SIG-M5 treated with dmso at 0.1 percent for 504 hours (cell line): Measurements from ENCODE around the gene ADGB.

ENCODE experiments used
- DNase-seq: peaks from one replicate; lab custom pipeline; 2025; ENCODE audit not compliant: unreplicated experiment; lab: John Stamatoyannopoulos, UW

Gene ADGB

DNA sequence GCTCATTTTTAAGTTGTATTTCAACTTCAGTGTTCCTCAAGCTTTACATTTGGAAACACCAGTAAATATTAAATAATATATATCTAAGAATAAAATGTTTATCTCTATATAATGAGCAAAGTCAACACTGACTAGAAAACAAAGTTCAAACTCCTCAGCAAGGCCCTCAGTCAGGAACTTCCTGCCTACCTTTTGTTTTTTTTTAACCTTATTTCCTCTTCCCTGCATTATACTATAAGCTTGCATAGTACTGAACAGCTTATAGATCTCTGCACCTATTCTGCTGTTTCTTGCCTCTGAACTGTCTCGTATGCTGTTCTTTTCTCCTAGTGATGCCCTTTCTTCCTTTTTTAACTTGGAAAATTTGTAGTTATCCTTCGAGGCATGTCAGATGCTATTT, 29.6 kb downstream of the ADGB start:
- DNase-seq: no peak

DNA sequence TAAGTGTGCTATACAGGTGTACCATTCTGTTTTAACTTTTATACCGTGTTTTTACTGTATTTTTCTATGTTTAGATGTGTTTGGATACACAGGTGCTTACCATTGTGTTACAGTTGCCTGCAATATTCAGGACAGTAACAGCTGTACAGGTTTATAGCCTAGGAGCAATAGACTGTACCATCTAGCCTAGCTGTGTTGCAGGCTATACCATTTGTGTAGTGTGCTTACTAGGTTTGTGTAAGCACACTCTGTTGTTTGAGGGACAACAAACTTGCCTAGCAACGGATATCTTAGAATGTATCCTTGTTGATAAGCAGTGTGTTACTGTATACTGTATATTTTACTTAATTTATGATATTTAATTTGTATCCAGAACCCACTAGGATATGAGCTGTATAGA, 35.2 kb downstream of the ADGB start:
- no peak for DNase-seq

GRCh38 chr6:146635165-146635564, 36.4 kb downstream of the ADGB start:
- DNase-seq: no peak

DNA sequence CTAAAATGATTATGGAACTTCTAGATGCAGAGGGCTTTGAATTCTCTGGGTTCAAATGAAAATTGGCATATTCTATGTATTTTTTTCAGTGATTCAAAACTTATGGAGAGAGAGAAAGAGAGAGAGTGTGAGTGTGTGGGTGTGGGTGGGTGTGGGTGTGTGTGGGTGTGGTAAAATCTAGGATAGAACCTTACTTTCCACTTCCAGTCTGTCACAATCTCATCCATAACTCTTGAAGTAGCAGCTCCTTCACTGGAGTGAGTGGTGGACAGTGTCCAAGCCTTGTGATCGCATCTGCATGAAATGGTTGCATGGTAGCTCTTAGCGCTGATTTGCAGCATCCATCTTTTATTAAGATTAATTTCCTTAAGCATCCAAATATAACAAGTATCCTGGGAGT, 37.7 kb downstream of the ADGB start:
- DNase-seq: no peak

DNA sequence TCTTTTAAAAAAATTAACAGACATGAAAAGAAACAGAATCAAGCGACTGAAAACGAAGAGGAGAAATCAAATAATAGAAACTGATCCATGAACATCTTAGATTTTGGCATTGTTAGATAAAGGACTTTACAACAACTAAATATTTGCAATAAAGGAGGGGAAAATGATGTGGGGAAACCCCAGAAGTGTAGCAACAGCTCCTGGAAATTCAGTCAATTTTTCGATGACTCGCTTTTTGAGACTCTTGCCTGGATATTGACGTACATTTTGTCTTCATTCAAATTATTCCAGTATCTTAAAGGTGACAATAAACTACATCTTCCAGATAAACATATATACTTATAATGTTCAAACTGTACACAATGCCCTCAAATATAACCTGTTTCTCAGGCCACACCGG, 44.1 kb downstream of the ADGB start:
- no peak for DNase-seq

GRCh38 chr6:146650799-146651481, 52.2 kb downstream of the ADGB start:
- DNase-seq: no peak

DNA sequence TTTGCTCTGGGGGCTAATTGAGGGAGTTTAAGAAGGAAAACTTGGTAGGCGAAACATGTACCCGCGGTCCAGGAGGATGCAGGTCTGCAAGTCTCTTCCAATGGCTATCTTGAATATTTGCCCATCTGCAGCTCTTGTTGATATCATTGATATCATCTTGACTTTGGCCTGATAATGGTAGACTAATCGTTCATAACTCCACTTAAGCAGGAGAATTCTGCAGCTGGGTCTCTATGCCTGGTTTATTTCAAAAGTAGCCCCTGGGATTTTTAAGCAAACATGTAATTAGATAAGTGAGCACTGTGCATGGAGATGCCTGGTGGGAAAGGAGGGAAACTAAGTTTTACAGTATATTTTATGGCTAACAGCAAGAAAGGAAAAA, 52.7 kb downstream of the ADGB start:
- DNase-seq: no peak

GRCh38 chr6:146657432-146657831, 58.7 kb downstream of the ADGB start:
- DNase-seq: no peak

- no peak for DNase-seq
Observed at GRCh38 chr6:146664871-146665360, 66.1 kb downstream of the ADGB start.

DNA sequence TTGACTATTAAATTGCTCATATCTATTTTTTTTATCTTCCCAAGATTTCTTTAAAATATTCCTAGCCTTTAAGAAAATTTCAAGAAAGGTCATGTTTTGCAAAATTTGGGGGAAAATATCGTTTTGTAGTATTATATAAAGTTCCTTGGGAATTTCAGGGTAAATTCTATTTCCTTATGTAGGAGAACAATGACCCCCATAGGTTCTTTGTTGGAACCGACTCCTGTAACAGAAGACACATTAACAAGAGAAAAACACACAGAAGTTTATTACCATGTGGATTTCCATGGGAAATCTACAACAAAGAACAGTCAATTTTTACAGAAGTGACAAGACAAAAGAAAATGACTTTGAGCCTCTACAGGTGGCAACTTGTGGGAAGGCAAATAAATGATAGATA, 68.1 kb downstream of the ADGB start:
- no peak for DNase-seq

DNA sequence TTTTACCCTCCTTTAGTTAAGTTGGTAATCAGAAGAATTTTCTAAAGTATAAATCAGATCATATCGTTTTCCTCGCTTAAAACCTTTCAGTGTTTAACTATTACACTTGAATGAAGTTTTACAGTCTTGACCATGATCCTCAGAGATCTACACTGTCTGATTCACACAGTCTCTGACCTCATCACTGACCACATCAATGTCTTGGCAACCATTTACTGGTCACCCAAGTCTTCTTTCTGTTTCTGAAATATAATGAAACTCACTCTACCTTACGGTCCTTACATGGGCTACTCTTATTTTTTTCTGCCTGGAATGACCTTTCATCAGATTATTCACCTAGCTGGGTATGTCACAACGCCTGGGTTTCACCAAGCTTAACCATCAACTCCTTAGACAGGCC, 71.4 kb downstream of the ADGB start:
- DNase-seq: no peak

- DNase-seq: no peak
Observed at GRCh38 chr6:146673069-146673468, 74.3 kb downstream of the ADGB start.

DNA sequence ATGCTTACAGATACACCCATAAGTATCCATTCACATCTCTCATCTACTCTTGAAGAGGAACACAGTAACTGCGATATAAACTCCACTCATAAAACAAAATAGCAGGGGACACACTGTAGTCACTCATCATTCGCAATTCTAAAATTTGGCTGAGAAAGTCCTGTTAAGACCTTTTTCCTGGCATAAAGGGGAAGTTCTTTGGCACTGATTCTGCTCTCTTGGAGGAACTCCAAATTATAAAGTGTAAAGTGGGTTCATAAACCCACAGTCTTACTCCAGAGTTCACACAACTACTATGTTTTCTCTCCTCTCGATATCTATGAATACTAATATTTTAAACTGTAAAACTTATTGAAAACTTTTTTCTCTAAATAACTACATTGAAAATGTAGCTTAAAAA, 80.6 kb downstream of the ADGB start:
- DNase-seq: no peak

DNA sequence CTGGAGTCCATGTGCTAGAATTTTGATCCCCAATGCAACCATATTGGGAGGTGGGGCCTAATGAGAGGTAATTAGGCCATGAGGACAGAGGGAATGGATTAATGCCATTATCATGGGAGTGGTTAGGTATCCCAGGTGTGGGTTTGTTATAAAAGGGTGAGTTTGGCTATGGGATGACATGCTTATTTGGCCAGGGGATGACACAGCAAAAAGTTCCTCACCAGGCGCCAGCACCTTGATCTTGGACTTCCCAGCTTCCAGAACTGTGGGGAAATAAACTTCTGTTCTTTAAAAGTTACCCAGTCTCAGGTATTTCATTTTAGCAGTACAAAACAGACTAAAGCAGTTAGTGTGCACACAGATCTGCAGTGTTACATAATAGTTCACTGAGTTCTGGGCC, 84.1 kb downstream of the ADGB start:
- no peak for DNase-seq

GRCh38 chr6:146689806-146690205, 91.0 kb downstream of the ADGB start:
- no peak for DNase-seq

- no peak for DNase-seq
Observed at GRCh38 chr6:146693342-146693741, 94.6 kb downstream of the ADGB start.

GRCh38 chr6:146697921-146698320, 99.1 kb downstream of the ADGB start:
- DNase-seq: no peak

DNA sequence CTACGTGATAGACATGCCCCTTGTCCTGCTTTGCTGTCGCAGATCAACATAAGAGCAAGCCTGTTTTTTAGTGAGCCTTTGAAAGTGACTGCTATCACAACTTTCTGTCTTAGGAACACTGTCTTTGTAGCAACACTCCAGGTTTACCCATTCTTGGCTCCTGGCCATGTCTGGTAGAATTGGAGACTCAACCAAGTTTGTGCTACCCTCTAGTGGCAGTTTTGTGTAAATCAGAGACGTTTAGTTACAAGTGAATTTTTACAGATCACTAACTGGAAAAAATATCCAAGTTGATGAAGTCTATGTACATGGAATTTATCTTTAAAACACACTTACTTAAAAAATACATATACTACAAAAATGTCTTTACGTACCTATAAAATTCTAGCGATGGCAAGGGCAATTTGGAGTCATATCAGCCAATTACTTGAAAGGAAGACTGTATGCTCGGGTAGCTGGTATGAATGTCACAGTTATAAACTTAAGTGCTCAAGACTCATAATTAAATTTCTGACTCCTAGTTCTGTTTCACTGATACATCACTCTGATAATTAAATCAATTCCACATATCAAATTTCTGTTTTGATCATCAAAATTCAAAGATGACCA, 101.4 kb downstream of the ADGB start:
- DNase-seq: peak; percentile 54

DNA sequence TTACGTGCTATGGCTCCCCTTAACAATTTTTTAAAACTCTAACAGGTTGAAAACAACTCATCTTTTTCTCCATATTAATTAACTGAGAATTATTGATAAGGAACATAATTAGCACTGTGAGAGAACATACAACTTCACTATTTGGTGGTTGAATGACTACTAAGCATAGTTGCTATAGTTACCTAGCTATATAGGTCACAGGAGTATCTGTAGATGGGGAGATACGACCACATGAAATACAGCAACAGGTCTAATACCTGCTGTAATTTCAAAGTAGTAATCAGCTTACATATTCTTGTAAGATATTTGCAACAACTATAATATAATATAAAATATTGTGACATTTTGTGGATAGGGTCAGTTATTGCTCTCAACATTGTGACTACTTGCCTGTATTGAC, 102.9 kb downstream of the ADGB start:
- DNase-seq: no peak

- DNase-seq: no peak
Observed at GRCh38 chr6:146709036-146709622, 110.4 kb downstream of the ADGB start.

DNA sequence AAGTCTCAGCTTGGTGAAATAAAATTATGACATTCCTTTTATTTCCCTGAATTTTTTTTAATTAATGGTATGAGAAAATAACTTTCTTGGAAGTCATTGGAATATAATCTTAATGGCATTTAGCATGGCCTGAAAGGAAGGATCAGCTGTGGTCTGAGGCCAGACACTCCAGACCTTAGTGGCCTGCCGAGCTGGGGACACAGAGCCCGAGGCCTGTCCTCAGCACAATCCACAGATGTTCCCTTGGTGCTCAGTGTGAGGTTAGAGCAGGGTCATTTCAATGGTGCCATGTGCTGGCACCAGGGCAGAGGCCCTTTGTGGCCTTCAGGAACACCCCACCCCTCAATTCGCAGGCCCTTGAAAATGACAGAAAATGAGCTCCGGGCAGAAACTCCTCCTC, 120.6 kb downstream of the ADGB start:
- DNase-seq: no peak

DNA sequence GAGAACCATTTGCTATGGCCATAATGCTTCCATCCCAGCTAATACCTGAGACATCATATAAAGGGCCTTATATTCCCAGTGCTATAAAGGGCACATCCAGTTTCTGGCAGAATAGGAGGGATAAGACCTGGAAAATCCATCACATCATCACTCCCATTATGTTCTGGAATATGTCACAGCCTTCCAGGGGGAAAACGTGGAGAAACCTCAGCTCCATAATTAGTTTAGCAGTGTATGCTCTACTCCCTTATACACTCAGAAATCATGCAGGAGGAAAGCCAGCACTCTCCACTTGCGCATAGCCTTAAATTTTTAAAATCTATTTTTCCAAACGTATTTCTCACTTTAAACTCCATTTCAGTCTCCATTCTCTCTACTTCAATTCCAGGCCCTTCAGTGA, 140.9 kb downstream of the ADGB start:
- DNase-seq: no peak

- DNase-seq: no peak
Observed at GRCh38 chr6:146741609-146742008, 142.8 kb downstream of the ADGB start.
